GM18861 (cell line): ENCODE results near the gene NARF.
"Not testable (repeated sequence)": the region's sequence is repeated elsewhere in the genome, so short reads cannot be mapped to it uniquely, and the experiment has no call there.

Experiments
- ATAC-seq: cut with Tn5 transposase; IDR thresholded peaks from one replicate; pipeline ENCODE4 v1.9.1; 2021; ENCODE audit not compliant: unreplicated experiment

The NARF gene

DNA sequence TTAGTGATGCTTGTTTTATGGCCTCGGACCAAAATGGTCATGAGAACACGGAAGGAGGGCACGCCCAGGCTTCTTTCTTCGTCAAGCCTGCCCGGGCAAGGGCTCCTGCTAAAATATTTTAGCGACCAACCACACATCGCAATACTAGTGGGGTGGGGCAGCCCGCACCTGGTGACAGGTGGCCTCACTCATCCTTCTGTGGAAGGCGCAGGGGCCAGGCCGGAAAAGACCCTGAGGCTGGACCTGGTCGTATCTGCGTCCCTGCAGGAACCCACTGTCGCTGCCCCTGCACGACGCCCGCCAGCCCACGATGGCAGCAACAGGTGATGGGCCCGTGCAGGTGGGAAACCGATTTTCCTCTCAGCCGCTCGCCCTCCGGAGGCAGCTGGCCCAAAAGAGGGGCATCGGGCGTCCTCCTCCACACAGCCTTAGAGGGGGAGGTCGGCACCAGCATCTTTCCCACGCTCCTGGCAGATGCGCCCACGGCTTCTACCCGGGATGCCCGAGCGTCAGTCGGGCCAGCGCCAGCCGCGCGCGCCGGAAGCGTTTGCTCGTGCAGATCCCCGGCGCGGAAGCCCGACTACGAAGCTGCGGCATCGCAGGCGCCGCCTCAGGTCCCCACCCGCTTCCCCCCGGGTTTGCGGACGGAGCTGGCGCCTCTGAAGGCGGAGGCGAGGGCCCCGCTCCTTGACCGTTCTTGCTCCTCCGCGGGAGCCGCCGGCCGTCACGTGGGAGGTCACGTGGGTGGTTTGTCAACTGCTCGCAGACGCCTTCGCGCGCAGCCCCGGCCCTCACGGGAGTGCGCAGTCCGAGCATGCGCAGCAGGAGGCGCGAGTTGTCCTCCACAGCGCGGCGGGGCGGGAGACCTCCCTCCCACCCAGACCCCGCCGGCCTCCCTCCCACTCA, 38.2 kb downstream of the NARF start:
- peak; percentile 44 for ATAC-seq

DNA sequence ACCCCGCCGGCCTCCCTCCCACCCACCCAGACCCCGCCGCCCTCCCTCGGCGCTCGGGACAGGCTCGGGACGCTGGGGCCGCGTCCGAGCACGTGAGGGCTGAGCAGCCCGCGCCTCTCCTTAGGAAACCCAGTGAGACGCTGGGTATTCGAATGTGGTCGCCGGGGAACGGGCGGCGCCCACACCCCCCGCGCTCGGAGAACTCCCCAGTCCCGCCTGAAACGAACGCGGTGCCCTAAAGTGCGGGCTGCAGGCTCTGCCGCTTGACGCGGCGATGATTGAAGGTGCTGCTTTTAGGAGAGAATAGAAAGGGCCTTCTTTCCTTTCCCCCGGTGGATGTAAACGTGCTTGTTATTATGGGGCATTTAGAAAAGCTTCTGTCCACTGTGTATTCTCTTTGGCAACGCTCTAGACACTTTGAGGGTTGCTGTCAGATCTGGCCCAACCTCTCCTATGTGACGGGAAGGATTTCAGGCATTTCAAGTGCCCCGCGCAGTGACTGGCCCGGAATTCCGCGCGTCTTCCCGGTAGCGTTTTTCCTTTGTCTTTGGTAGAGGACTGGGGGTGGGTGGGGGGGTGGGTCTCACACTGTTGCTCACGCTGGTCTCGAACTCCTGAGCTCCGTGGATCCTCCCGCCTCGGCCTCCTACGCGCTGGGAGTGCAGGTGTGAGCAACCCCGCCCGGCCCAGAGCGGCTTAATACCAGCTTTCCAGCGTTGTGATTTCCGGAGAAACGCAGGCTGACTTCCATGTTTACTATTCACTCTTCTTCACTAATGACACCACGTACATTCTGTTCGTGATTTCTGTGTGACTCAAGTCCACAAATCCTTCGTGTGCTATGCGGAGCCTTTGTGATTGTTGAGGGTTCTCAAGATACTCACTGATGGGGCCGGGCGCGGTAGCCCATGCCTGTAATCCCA, 39.2 kb downstream of the NARF start:
- no peak for ATAC-seq

DNA sequence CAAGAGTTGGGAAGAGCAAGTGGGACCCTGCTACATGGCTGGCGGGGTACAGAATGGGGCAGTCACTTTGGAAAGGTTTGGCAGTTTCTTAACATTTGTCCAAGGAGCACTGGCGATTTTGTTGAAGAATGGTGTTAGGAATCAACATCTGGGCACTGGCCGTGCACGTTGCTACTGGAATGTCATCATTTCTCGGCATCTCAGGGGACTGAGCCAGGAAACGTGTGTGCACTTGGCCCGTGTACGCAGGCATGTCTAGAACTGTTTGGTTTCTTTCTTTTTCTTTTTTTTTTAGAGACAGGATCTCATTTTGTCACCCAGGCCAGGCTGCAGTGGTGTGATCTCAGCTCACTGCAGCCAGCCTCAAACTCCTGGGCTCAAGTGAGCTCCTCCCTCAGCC, 43.7 kb downstream of the NARF start:
- no peak for ATAC-seq

DNA sequence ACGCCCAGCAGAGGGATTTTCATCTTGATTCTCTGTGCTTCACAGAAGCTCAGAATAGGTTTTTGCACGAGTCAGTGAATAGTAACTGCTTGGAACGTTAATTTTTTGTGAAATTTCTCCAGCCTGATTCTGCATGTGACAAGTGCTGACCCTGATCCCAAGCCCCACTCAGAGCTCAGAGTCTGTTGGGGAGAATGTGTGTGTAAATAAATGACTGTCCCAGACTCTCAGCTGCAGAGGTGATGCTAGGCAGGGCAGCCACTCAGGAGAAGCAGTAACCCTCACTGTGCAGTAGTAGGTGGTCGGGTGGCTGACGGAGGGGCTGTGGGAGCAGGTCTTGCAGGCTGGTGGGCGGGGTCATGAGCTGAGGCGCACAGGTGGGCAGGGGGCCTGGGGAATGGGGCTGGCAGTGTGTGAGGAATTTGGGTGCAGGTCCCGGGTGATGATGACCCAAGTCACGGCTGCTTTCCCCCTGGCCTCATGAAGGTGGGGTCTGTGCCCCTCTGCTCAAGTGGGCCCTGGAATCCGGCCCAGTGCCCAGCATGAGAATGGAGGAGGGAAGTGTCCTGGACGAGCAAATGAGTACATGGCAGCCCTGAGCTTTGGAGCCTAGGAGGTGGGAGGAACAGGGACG, 44.7 kb downstream of the NARF start:
- no peak for ATAC-seq

DNA sequence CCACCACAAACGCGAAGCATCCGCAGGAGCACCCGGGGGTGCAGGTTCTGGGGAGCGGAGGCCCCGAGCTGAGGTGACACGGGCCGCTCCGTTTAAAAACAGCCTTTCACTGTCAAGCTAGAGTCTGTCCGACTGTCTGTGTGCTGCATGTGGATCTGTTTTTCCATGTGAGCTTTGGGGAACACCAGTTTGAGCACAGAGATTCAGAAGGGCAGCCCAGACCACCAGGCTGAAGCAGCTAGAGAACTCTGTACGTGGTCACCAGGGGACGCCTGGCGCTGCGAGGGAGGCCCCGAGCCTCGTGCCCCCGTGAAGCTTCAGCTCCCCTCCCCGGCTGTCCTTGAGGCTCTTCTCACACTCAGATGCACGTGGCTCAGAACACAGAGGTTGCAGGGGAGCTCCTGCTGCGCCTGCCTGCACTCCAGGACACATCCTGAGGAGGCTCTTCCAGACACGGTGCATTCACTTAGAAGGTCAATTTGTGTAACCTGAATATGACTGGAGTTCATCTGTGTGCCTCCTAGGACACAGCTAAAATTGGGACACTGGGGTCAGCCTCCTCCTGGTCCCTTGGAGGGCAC, 45.3 kb downstream of the NARF start:
- ATAC-seq: no peak

DNA sequence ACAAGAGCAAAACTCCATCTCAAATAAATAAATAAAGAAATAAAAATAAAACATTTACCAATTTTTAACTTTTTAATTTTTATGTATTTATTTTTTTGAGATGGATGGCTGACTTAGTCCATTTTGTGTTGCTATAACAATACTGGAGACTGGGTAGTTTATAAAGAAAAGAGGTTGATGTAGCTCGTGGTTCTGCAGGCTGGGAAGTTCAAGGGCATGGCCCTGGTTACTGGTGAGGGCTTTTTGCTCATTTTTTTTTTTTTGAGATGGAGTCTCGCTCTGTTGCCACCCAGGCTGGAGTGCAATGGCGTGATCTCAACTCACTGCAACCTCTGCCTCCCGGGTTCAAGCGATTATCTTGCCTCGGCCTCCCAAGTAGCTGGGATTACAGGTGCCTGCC, 46.8 kb downstream of the NARF start:
- ATAC-seq: no peak

DNA sequence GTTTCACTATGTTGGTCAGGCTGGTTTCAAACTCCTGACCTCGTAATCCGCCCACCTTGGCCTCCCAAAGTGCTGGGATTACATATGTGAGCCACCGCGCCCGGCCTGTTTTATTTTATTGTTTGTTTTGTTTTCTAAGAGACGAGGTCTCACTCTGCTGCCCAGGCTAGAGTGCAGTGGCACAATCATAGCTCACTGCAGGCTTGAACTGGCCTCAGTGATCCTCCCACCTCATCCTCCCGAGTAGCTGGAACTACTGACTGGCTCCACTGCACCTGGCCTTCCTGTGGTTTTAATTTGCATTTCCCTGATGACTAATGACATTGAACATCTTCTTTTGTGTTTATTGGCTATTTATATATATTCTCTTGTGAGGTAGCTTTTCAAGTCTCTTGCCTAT, 47.9 kb downstream of the NARF start:
- peak; percentile 84 for ATAC-seq

DNA sequence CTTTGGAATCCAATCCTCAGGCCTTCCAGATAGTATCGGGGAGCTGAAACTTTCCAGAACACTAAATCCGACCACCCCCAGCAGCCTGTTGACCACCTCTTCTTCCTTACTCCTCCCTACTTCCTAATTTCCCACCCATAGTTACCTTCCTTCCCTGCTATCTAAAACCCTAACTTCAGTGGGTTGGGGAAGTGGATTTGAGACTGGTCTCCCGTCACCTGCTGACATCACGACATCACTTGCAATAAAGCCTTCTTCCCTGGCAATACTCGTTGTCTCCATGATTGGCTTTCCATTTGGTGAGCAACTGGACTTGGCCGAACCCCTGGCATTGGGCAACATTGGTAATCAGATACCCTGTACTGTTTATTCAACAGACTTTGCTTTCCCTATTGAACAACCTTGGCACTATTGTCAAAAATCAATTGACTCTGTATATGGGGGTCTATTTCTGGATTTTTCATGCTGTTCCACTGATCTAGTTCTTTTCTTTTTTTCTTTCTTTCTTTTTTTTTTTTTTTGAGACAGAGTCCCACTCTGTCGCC, 49.2 kb downstream of the NARF start:
- ATAC-seq: no peak

DNA sequence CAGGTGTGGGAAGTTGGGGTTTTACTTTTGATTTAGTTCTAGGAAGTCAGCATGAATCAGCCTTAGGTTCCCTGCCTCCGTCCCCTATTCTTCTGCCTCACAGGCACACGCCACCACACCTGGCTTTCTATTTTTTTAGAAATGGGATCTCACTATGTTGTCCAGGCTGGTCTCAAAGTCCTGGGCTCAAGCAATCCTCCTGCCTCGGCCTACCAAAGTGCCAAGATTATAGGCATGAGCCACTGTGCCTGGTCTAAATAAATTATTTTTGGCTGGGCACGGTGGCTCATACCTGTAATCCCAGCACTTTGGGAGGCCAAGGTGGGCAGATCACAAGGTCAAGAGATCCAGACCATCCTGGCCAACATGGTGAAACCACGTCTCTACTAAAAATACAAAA, 53.1 kb downstream of the NARF start:
- ATAC-seq: not testable (repeated sequence)

DNA sequence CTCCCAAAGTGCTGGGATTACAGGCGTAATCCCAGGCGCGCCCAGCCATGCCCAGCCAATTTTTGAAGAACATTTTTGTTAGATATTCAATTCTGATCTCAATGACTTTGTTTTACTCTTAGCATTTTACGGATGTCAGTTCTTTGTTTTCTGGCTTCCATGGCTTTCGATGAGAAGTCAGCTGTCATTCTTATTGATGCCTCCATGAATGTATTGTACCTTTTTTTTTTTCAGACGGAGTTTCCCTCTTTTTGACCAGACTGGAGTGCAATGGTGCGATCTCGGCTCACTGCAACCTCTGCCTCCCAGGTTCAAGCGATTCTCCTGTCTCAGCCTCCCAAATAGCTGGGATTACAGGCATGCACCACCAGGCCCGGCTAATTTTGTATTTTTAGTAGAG, 55.3 kb downstream of the NARF start:
- ATAC-seq: not testable (repeated sequence)

DNA sequence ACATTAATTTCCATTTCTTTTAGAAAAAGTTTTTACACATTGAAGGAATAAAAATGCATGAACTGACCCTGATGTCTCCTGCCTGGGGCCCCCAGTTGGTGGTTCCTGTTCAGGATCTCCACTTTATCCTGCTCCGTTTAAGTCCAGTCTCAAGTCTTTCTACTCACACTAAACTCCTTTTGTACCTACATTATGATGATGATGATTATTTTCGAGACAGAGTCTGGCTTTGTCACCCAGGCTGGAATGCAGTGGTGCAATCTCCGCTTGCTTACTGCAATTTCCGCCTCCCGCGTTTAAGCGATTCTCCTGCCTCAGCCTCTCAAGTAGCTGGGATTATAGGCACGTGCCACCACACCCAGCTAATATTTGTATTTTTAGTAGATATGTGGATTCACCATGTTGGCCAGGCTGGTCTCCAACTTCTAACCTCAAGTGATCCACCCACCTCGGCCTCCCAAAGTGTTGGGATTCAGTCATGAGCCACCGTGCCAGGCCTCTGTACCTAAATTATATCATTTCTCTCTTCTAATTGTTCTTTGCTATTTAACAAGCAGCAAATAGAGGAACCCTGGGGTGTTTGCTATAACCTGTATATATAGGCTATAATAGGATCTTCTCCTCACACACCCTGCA, 58.8 kb downstream of the NARF start:
- ATAC-seq: no peak

DNA sequence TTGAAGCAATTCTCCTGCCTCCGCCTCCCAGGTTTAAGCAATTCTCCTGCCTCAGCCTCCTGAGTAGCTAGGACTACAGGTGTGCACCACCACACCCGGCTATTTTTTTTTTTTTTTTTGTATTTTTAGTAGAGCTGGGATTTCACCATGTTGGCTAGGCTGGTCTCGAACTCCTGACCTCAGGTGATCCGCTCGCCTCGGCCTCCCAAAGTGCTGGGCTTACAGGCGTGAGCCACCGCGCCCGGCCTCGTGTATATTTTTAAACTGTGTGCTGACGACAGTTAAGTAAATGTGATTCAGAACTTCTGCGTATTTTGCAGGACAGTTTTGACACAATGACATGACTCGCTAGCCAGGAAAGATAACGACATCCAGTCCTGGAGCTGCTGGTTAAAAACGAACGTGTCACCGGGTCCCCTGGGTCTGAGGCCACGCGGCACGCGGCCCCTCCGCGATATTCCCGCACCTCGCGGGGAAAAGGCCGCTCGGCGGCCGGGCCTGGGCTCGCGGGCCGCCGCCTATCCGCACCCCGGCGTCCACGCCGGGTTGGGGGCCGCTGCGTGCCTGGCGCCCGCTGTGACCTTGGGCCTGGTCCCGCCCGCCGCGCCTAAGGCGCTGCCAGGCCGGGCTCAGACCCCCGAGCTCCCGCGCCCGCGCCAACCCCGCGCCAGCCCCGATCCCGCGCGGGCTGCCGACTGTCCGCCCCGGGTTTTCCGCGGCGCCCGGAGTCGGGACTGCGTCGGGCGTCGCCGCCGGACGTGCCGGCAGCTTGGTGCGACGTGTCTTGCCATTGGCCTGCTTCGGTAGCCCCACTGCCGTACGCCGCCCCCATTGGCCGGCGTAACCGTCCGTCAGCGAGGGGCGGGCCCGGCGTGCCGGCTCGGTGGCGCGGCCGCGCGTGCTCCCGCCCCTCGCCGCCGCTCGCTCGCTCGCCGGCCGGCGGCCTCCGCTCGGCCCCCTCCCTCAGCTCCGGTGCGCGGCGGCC, 60.6 kb downstream of the NARF start, which contains the start of gene FOXK2:
TSS of gene FOXK2 (plus strand) at position 907 of the 985 bp plus-strand sequence. CDS start 157 bp downstream, outside the sequence.
- peak; percentile 89 for ATAC-seq

DNA sequence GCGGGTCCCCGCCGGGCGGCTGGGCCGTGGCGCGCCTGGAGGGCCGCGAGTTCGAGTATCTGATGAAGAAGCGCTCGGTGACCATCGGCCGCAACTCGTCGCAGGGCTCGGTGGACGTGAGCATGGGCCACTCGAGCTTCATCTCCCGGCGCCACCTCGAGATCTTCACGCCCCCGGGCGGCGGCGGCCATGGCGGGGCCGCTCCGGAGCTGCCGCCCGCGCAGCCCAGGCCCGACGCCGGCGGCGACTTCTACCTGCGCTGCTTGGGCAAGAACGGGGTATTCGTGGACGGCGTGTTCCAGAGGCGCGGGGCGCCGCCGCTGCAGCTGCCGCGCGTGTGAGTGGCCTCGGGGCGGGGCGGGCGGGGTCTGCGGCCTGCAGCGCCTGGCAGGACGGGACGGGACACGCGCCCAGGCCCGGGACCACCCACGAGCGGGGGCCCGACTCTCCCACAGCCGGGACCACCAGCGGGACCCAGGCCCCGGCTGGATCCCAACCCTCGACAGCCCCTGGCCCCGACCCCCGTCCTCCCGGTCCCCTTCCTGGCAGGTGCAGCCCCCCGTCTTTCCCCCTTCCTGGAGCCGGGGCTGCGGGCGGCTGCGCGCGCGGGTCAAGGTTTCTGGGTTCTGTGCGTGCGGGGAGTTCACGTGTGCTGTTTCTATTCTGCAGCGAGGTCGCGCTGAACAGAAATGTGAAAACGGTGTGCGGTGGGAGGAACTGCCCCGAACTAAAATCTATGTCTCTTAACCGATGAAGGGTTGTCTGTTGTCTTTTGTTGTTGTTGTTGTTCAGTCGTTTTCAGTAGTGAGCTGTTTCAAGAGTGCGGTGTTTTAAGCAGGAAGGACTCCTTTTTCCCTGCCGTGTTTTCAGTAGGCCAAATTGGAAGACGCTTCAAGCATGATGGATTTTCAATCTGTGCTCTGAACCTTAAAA, 61.7 kb downstream of the NARF start:
- ATAC-seq: no peak

DNA sequence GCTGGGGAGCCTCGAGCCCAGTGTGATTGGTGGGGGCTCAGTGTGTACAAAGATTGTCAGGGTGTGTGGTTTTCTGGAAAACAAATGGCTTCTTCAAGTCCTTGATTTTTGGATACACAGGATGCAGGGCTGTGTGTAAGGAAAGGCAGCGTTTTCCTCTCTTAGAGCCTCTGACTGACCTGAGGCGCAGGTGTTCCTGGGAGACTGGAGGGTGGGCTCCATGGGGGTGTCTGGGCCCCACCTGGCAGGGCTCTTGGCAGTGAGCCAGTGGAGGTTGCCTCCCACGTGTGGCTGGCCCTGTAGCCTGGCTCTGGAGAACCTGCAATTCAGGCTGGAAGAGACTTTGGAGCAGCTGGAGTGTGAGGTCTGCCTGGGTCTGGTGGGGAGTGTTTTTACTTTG, 66.0 kb downstream of the NARF start:
- no peak for ATAC-seq

DNA sequence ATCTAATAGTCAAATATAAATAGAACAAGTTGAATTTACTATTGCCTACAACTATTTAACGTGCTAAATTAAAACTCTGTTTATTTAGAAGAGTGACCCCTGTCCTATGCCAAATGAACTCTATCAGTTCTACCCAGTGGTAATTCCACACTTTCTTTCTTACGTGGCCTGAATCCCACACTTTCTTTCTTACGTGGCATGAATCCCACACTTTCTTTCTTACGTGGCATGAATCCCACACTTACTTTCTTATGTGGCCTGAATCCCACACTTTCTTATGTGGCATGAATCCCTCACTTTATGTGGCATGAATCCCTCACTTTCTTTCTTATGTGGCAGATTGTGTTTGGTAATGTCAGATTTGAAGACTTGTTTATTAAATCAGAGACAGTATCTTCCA, 67.2 kb downstream of the NARF start:
- no peak for ATAC-seq

DNA sequence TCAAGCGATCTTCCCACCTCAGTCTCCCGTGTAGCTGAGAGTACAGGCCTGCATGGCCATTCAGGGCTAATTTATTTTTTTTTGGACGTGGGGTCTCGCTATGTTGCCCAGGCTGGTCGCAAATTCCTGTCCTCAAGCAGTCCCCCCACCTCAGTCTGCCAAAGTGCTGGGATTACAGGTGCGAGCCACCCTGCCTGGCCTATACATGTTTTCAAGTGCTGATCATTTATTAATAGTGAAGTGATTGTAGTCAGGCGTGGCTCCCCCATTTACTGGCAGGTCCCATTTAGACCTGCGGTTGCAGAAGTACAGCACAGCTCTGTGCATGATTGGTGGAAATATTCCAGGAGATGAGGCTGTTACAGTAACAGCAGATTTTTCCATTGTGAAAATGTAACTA, 69.4 kb downstream of the NARF start:
- no peak for ATAC-seq

DNA sequence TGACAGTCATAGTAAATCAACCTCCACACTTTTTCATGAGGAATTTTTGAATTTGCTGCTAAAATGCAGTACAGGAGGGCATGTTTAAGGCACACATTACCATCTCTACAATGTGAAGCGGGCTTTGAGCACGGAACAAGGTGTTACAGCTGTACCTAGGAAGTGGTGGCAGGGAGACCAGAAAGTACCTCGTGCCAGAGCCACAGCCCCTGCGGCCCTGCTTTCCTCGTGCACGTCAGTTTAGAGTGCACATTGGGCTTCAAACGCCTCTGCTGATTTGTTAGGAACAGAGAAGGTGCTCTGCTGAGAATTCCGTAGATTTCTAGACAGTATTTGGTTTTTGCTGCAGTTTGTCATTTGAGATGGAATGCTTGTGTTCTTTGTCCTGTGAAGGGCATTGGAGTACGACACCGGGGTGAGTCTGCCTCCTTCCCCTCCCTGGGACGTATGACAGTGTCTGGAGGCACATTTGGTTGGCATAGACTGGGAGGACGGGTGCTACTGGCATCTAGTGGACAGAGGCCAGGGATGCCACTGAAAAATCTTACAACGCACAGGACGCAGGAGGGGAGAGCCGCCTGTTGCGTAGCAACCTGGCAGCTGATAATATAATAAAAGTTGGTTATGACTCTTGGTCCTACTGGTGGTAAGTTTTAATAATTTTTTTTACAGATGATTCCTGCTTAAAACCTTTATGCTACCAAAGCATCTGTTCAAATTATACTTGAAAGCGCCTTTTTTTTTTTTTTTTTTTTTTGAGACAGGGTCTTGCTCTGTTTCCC, 70.1 kb downstream of the NARF start:
- no peak for ATAC-seq
